NCI-H2196 (cell line): ENCODE data around the gene GRM1.

Source experiments
- DNase-seq: peaks from one replicate; lab custom pipeline; 2025; ENCODE audit not compliant: unreplicated experiment; lab: John Stamatoyannopoulos, UW

The GRM1 gene

GRCh38 chr6:146311079-146311478, 282.2 kb downstream of the GRM1 start:
- no peak for DNase-seq

- DNase-seq, result no peak
Measured at GRCh38 chr6:146312608-146313007, 283.7 kb downstream of the GRM1 start.

- no peak for DNase-seq
Measured at GRCh38 chr6:146315381-146316174, 286.7 kb downstream of the GRM1 start.

GRCh38 chr6:146316175-146316495, 287.3 kb downstream of the GRM1 start:
- DNase-seq, result no peak

GRCh38 chr6:146331013-146331412, 302.2 kb downstream of the GRM1 start:
- no peak for DNase-seq

- DNase-seq, result no peak
Measured at GRCh38 chr6:146335336-146335735, 306.5 kb downstream of the GRM1 start.

- DNase-seq, result no peak
Measured at GRCh38 chr6:146336191-146336590, 307.3 kb downstream of the GRM1 start.

GRCh38 chr6:146337376-146337775, 308.5 kb downstream of the GRM1 start:
- DNase-seq, result no peak

- DNase-seq, result no peak
Measured at GRCh38 chr6:146339716-146340115, 310.9 kb downstream of the GRM1 start.

- no peak for DNase-seq
Measured at GRCh38 chr6:146341493-146342230, 312.8 kb downstream of the GRM1 start.

GRCh38 chr6:146345598-146345997, 316.7 kb downstream of the GRM1 start:
- DNase-seq, result no peak

- DNase-seq, result no peak
Measured at GRCh38 chr6:146347090-146347489, 318.2 kb downstream of the GRM1 start.

GRCh38 chr6:146347690-146348089, 318.8 kb downstream of the GRM1 start:
- no peak for DNase-seq

GRCh38 chr6:146351018-146351417, 322.2 kb downstream of the GRM1 start:
- DNase-seq, result no peak

- no peak for DNase-seq
Measured at GRCh38 chr6:146352163-146352562, 323.3 kb downstream of the GRM1 start.

GRCh38 chr6:146354451-146354850, 325.6 kb downstream of the GRM1 start:
- no peak for DNase-seq

- DNase-seq, result no peak
Measured at GRCh38 chr6:146355521-146356100, 326.7 kb downstream of the GRM1 start.

- DNase-seq, result no peak
Measured at GRCh38 chr6:146357578-146358430, 328.9 kb downstream of the GRM1 start.

GRCh38 chr6:146358431-146359046, 329.7 kb downstream of the GRM1 start:
- no peak for DNase-seq

GRCh38 chr6:146359131-146359530, 330.3 kb downstream of the GRM1 start:
- DNase-seq, result no peak
